GM19238 (cell line): ENCODE data around the gene ACKR1.

Source experiments
- DNase-seq: peaks from one replicate; pipeline ENCODE4 v3.0.0; 2011; ENCODE audit warnings: low spot score; ENCODE audit not compliant: insufficient read length

ACKR1 gene

GRCh38 chr1:159218649-159219636 is 14.3 kb downstream of the ACKR1 start:
- DNase-seq: no peak

GRCh38 chr1:159222075-159222865 is 17.6 kb downstream of the ACKR1 start:
- no peak for DNase-seq

DNA sequence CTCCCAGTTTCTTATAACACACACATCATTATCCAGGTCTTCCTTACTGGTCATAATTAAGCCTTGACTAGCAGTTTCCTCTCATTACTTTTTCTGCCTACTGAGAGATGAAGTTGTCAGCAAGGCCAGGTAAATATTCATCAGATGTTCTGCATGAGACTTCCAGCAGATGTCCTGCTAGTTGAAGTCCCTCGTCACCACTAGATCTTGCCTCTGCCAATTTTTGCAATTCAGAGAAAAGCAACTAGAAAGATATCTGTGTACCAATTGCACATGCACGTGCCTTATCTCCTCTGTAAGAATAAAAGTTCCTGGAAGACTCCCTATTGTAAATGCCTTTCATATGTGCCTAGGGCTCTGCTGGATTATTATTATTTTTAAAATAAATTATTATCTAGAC is 18.3 kb downstream of the ACKR1 start:
- no peak for DNase-seq

DNA sequence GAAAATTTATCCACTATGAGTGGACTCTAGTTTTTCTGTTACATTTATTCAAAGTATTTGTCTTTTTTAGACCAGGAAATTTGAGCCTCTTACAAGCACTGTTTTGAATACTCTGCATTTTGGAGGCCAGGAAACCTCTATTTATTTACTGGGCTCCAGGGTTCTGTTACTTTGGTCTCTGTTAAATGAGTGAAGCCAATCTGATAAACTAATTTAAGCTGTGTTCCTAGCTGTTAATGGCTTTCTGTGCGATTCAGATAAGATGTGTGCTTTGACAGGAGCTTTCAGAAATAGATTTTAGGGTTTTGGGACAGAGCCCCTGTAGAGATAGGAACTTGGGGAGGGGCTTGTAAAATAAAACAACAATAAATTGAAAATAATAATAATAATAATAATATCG is 23.9 kb downstream of the ACKR1 start:
- no peak for DNase-seq

DNA sequence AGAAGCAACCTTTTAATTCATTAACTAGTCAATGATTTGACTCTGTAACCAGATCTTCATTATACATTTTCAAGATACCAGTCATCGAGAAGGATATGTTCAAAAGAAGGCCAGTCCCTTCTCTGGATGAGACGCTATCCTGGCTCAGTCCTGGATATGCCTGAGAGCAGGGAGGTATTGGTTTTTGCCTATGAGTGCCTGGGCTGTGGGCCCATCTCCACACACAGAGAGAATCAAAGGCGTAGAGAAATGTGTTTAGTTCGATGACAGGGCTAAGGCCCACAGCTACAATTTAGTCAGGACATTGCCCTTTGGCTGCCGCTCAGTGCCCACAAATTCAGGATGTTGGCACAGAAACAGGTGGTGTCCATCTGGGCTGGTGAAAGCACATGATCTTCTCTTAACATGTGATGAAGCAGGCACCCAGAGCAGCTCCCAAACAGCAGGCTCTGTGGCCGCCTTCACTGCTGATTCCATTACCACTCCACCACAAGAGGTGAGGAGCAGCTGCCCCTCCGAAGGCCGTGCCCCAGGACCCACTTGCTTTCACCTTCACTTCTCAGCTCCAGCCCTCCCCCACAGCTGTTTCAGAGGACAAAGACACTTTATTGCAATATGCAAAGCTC is 24.7 kb downstream of the ACKR1 start:
- DNase-seq: no peak

DNA sequence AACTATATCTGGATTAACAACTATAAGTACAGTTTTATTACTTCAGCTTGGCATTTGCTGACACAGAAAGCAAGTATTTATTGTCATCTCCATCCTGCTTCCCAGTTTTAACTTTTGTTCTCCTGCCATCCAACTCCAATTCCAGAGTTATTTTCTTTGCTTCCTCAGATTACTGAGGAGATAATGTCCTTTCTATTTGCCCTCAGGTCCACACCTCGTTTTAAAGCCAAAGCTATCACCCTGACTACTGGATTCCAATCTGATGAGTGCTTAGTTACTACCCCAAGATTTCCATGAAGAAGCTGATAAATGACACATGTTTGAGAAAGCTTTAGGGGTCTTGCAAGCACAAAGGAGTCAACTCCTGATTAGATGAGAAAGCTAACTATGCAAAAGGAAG is 25.2 kb downstream of the ACKR1 start:
- DNase-seq: no peak

DNA sequence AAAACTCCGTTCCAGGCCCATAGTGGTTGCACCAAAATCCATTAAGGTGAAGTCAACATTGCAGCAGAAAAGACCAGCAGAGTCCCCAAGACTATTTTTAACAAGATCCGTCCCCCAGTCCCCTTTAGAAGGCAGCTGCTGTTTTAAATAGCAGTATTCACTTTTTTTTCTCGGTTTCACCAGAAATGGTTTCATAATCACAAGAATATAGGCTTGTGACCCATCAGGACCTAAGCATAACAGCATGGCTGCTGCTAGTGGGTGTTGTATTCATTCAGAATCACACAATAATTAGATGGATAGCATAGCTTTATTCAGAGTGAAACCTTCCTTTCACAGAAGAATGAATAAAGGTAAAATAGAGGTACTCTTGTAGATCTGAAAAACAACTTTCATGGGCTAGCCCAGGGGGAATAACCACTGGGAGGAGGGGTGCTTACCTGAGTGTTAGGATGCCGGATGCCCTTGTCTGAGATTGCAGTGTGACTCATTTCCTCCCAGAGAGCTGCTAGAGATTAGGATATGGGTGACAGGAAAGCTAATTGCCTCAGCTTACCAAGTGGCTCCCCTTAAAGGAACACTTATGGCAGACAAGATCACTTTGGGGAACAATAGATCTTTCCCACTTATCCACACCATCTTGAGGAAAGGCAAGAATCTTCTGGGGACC is 35.0 kb downstream of the ACKR1 start:
- DNase-seq: peak; percentile 22

DNA sequence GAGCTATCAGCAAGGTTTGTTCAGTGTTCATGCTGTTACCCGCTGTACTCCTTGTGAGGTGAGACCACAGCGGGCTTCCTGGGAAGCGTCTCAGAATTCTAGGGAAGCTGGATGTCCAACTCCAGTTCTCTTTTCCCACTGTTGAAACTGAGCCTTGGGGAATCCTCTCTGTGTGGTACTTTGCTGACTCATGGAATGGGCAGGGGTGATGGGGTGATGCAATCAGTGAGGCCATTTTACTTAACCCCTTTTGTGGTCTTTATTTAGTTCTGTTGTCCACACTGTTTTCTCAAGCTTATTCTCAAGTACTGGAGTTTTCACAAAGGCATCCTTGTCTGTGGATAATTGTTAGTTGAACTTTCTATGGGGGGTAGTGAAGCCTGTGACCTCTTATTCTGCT is 42.6 kb downstream of the ACKR1 start:
- no peak for DNase-seq

DNA sequence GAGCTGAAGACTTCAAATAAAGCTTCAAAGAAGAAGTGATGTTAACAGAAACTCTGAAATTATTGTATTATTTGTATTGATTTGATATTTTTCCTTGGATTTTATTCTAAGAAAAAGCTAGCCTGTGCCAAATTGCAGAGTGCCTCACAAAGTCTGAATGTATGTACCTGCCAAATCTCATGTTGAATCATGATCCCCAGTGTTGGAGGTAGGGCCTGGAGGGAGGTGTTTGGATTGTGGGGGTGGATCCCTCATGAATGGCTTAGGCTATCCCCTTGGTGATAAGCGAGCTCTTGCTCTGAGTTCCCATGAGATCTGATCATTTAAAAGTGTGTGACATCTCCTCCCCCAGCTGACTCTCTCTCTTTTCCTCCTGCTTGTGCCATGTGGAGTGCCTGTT is 43.6 kb downstream of the ACKR1 start:
- DNase-seq: no peak

DNA sequence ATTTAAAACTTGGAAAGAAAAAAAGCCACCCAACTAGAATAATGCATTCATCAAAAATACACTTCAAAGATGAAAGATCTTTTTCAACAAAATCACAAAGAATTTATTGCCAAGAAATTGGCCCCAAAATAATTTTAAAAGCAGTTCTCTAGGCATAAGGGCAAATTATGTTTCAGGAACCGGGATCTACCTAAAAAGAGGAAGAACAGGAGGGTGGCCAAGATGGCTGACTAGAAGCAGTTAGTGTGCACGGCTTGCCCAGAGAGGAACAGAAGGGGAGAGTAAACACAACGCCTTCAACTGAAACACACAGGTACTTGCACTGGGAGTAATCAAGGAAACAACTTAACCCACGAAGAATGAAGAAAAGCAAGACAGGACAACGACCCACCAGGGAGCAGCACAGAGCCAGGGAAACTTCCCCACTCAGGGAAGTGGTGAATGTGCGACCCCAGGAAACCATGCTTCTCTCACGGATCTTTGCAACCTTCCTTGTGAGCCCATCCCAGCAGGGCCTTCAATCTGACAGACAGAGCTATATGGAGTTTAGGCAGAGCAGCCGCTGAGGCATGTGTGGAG is 46.1 kb downstream of the ACKR1 start:
- DNase-seq: no peak
